ENCODE measurements around the gene PHF20. TPM values are rescaled to one million over a fixed set of nuclear protein-coding genes. Genes with fewer than 3 reads are reported as not detected.

Gene PHF20
- total and polyA plus RNA-seq, 2 of the 8 experiments (the other 6 are each of a cell fraction or from before 2014, with no cell fraction given): 25.6 to 70.1 TPM

DNA sequence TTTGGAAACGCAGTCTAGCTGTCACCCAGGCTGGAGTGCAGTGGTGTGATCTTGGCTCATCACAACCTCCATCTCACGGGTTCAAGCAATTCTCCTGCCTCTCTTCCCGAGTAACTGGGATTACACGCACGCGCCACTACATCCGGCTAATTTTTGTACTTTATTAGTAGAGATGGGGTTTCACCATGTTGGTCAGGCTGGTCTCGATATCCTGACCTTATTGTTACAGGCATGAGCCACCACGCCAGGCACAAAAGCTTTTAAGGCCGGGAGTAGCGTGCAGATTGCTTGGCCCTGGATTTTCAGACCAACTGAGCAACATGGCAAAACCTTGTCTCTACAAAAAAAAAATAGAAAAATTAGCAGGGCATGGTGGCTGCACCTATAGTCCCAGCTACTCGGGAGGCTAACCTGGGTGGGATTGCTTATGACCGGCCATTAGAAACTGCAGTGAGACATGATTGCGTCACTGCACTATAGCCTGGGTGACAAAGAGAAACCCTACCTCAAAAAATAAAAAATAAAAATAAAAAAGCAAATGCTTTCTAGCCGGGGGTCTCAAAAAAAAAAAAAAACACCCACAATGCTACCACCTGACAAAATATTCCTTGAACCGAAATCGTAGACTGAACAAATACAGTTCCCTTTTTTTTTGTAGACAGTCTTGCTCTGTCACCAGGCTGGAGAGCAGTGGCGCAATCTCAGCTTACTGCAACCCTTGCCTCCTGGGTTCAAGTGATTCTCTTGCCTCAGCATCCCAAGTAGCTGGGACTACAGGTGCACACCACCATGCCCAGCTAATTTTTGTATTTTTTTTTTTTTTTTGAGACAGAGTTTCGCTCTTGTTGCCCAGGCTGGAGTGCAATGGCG lies 44.7 kb upstream of the PHF20 start:
- no peak overlapping the region for H3K14ac ChIP-seq (ENCODE audit: insufficient read length)
- H2AK5ac ChIP-seq (ENCODE audit: low read depth, low read length): no peak overlapping the region
- no peak overlapping the region for H2BK120ac ChIP-seq (replicated peaks; ENCODE audit: low read depth, low read length)
- H4K5ac ChIP-seq (ENCODE audit: insufficient read length, low read depth, low read length): no peak overlapping the region
- no peak overlapping the region for H2BK15ac ChIP-seq (ENCODE audit: low read length)
- no peak overlapping the region for H2BK5ac ChIP-seq (ENCODE audit: low read depth, low read length)
- H3K4me2 ChIP-seq (ENCODE audit: insufficient read depth in 1 of 2, low read depth in 2 of 2, low read length in 2 of 2): no peak overlapping the region
- 94% methylated on average over 17 of the region's 20 CpGs; no CpG with 5 or more reads in 1 of the 2 experiments for WGBS, 2 experiments (ENCODE audit: extremely low coverage in 1 of 2, insufficient coverage in 1 of 2, insufficient read length in 1 of 2, insufficient replicate concordance in 2 of 2, low coverage in 1 of 2, low lambda C conversion rate in 2 of 2, missing lambda C conversion rate in 1 of 2)
- ChIA-PET POLR2A (ENCODE audit: partially characterized antibody) (interaction anchor here (40.1 to 45.3 kb wide), 2 partner anchors 3 to 9 kb away, joined by 2341 read pairs; partner anchors contain the start of genes NFS1, RBM39 and ROMO1), CTCF (ENCODE audit: partially characterized antibody) (interaction anchor here (1.6 to 2.2 kb wide), 2 partner anchors 13 kb away, joined by 5 to 8 read pairs; no protein-coding TSS in a partner anchor)
- H3K56ac ChIP-seq (replicated peaks; ENCODE audit: insufficient read length, low read depth, low read length): no peak overlapping the region
- H3K9ac ChIP-seq (replicated peaks in 1 of 4; ENCODE audit: extremely low read depth in 1 of 4, low read depth in 3 of 4, low read length in 3 of 4): no peak overlapping the region
- H2BK20ac ChIP-seq (ENCODE audit: low read length): no peak overlapping the region
- H2AFZ ChIP-seq (ENCODE audit: low read length): no peak overlapping the region
- H3K23me2 ChIP-seq (ENCODE audit: low read depth, low read length): no peaks in the 10 kb centered on the region
- H4K91ac ChIP-seq (replicated peaks; ENCODE audit: insufficient read length, low read length): no peak overlapping the region
- FAIRE-seq: no peak
- H2BK12ac ChIP-seq (ENCODE audit: low read depth, low read length): no peak overlapping the region
- no peaks in the 10 kb centered on the region for H3K9me3 ChIP-seq (ENCODE audit: insufficient read depth in 2 of 2, low read depth in 1 of 2, low read length in 1 of 2)
- peaks cover 0 to 87% of the 10 kb centered on the region in 2 experiments; a peak in 2 of 4 replicates for H3K79me2 ChIP-seq (ENCODE audit: control insufficient read depth in 1 of 2, insufficient read depth in 2 of 2, low read length in 2 of 2)
- peaks cover 3% of the 10 kb centered on the region for H3K79me1 ChIP-seq (ENCODE audit: low read depth, low read length)
- no peak for DNase-seq (ENCODE audit: low read depth in 1 of 2, low spot score in 2 of 2)
- H3K4me3 ChIP-seq (ENCODE audit: extremely low read depth in 1 of 4, insufficient read depth in 2 of 4, low read depth in 3 of 4, low read length in 4 of 4): no peak overlapping the region
- H3K18ac ChIP-seq (ENCODE audit: extremely low read depth, low read length): no peak overlapping the region
- no peak overlapping the region for H3K4ac ChIP-seq (replicated peaks; ENCODE audit: insufficient read length, low read depth, low read length)
- no peaks in the 10 kb centered on the region for H3K27me3 ChIP-seq (replicated peaks in 1 of 4; ENCODE audit: control insufficient read depth in 3 of 4, extremely low read depth in 1 of 4, insufficient read depth in 3 of 4, low read length in 3 of 4)
- no peak overlapping the region for H3K23ac ChIP-seq (ENCODE audit: insufficient read length)
- no peaks in the 10 kb centered on the region for H3K4me1 ChIP-seq (replicated peaks in 1 of 4; ENCODE audit: control insufficient read depth in 3 of 4, insufficient read depth in 4 of 4, low read length in 3 of 4)
- H3K36me3 ChIP-seq (ENCODE audit: control insufficient read depth in 2 of 4, insufficient read depth in 4 of 4, low read length in 3 of 4): peaks cover 57 to 98% (median 91%) of the 10 kb centered on the region in 4 experiments
- TF ChIP-seq POLR2A (IDR thresholded peaks at IDR 0.05; ENCODE audit: control extremely low read depth in 1 of 2, low read depth in 2 of 2, low read length in 2 of 2) (peak in 1 of 2 experiments; percentile 7; a peak in 1 of 3 replicates), POLR2AphosphoS5 (IDR thresholded peaks at IDR 0.05; ENCODE audit: low read depth, low read length) (0 out of 2 replicates have a peak, but pooled peaks have one; percentile 32), ATF2 (IDR thresholded peaks at IDR 0.05; ENCODE audit: low read length) (no peak)
- peaks cover 17% of the 10 kb centered on the region in 2 experiments for H4K20me1 ChIP-seq (replicated peaks in 1 of 2; ENCODE audit: control insufficient read depth in 1 of 2, insufficient read depth in 2 of 2, low read length in 2 of 2)
- H4K8ac ChIP-seq (ENCODE audit: extremely low read depth, insufficient read depth, low read length): no peak overlapping the region
- no peak overlapping the region for H3K27ac ChIP-seq (ENCODE audit: low read depth, low read length)
